IMR-90 (cell line): Measurements from ENCODE around the gene IL31RA. TPM values are rescaled to one million over a fixed set of nuclear protein-coding genes. Genes with fewer than 3 reads are reported as not detected.
A peak's percentile ranks its signal among the peaks of the same experiment; 100 is the strongest.

Experiments
- ATAC-seq: fragments of 200-7000 bp; cut with Tn5 transposase; 2 replicates; pipeline ENCODE4 v1.9.1; 2020; ENCODE audit warnings: low read depth, mild to moderate bottlenecking, moderate library complexity
- BruUV-seq: library from RNA; stranded (reverse); fragments of 400-500 nt; replicated peaks from 2 replicates; lab custom pipeline; 2021; lab: Mats Ljungman, UMichigan
- CTCF ChIA-PET: fragments of 300-600 bp; formaldehyde crosslinking; extraction: SDS; loops from one replicate; lab custom pipeline; 2021; ENCODE audit warnings: antibody characterized with exemption; lab: Yijun Ruan, JAX
- POLR2A ChIA-PET: fragments of 300-600 bp; sonication (Branson Sonifier 250); formaldehyde crosslinking; loops from one replicate; lab custom pipeline; 2022; ENCODE audit warnings: antibody characterized with exemption; ENCODE audit not compliant: unreplicated experiment; lab: Charles Lee
- DNase-seq: peaks from one replicate; pipeline ENCODE4 v3.0.0; 2013
- H2AFZ ChIP-seq: replicated peaks from 2 replicates; pipeline ENCODE3; 2013; ENCODE audit warnings: low read length, mild to moderate bottlenecking; ENCODE audit not compliant: poor library complexity
- H2AK5ac ChIP-seq: 2 replicates; pipeline ENCODE4 v1.6.1; 2013; ENCODE audit warnings: low read depth, low read length, inconsistent platforms
- H2AK9ac ChIP-seq: replicated peaks from 2 replicates; pipeline ENCODE3; 2013; ENCODE audit warnings: mild to moderate bottlenecking, low read depth, low read length, moderate library complexity; ENCODE audit not compliant: poor library complexity
- H2BK120ac ChIP-seq: 2 replicates; pipeline ENCODE4 v1.6.1; 2013; ENCODE audit warnings: low read depth, low read length, inconsistent platforms
- H2BK15ac ChIP-seq: 3 replicates; pipeline ENCODE4 v1.6.1; 2013; ENCODE audit warnings: low read depth, low read length, inconsistent platforms
- H2BK20ac ChIP-seq: 2 replicates; pipeline ENCODE4 v1.6.1; 2013; ENCODE audit warnings: low read depth, mild to moderate bottlenecking, inconsistent platforms, low read length, moderate library complexity
- H2BK5ac ChIP-seq: 2 replicates; pipeline ENCODE4 v1.6.1; 2013; ENCODE audit warnings: mild to moderate bottlenecking, low read depth, low read length, inconsistent platforms; ENCODE audit not compliant: poor library complexity, severe bottlenecking
- H3K14ac ChIP-seq: replicated peaks from 2 replicates; pipeline ENCODE4 v1.6.1; 2013; ENCODE audit warnings: low read depth, low read length, inconsistent platforms
- H3K18ac ChIP-seq: 2 replicates; pipeline ENCODE4 v1.6.1; 2013; ENCODE audit warnings: low read depth, low read length, control low read depth
- H3K23ac ChIP-seq: 2 replicates; pipeline ENCODE4 v1.6.1; 2013; ENCODE audit warnings: low read depth, low read length, inconsistent platforms
- H3K27ac ChIP-seq: 2 replicates; pipeline ENCODE4 v1.5.1; 2013; ENCODE audit warnings: mild to moderate bottlenecking, control low read depth, low read length; ENCODE audit not compliant: insufficient read depth
- H3K27me3 ChIP-seq: 2 replicates; pipeline ENCODE4 v1.6.1; 2013; ENCODE audit warnings: low read length; ENCODE audit not compliant: control insufficient read depth, insufficient read depth
- H3K36me3 ChIP-seq: 2 replicates; pipeline ENCODE4 v1.6.1; 2013; ENCODE audit warnings: low read length, mixed read lengths; ENCODE audit not compliant: control insufficient read depth, insufficient read depth
- H3K4ac ChIP-seq: 2 replicates; pipeline ENCODE4 v1.6.1; 2013; ENCODE audit warnings: low read depth, low read length, inconsistent platforms
- H3K4me1 ChIP-seq: 2 replicates; pipeline ENCODE4 v1.6.1; 2013; ENCODE audit warnings: low read length, mixed read lengths; ENCODE audit not compliant: control insufficient read depth, insufficient read depth
- H3K4me2 ChIP-seq: 2 replicates; pipeline ENCODE4 v1.6.1; 2013; ENCODE audit warnings: low read depth, mild to moderate bottlenecking, control low read depth, low read length, moderate library complexity
- H3K4me3 ChIP-seq: 2 replicates; pipeline ENCODE4 v1.5.1; 2013; ENCODE audit warnings: low read depth, mild to moderate bottlenecking, control low read depth, low read length, moderate library complexity; ENCODE audit not compliant: insufficient read depth
- H3K56ac ChIP-seq: 2 replicates; pipeline ENCODE4 v1.6.1; 2013; ENCODE audit warnings: low read length, inconsistent platforms; ENCODE audit not compliant: insufficient read depth; ENCODE audit errors: extremely low read depth
- H3K79me1 ChIP-seq, 2 experiments: 2 replicates each; pipeline ENCODE4 v1.6.1; 2013; ENCODE audit warnings: low read length in 2 of 2, inconsistent platforms in 1 of 2, low read depth in 1 of 2
- H3K9ac ChIP-seq: 2 replicates; pipeline ENCODE4 v1.6.1; 2013; ENCODE audit warnings: low read depth, low read length, control low read depth
- H3K9me1 ChIP-seq: 2 replicates; pipeline ENCODE4 v1.6.1; 2013; ENCODE audit warnings: low read length, inconsistent platforms; ENCODE audit not compliant: insufficient read depth
- H3K9me3 ChIP-seq: 2 replicates; pipeline ENCODE4 v1.6.1; 2013; ENCODE audit warnings: low read length; ENCODE audit not compliant: control insufficient read depth, insufficient read depth
- H4K20me1 ChIP-seq: 2 replicates; pipeline ENCODE4 v1.6.1; 2013; ENCODE audit warnings: low read length, inconsistent platforms; ENCODE audit not compliant: insufficient read depth
- H4K5ac ChIP-seq: 2 replicates; pipeline ENCODE4 v1.6.1; 2013; ENCODE audit warnings: mild to moderate bottlenecking, low read depth, low read length, control low read depth
- H4K8ac ChIP-seq, 2 experiments: 2 replicates each; pipeline ENCODE4 v1.6.1; 2013; ENCODE audit warnings: low read depth in 2 of 2, low read length in 2 of 2, control low read depth in 1 of 2, inconsistent platforms in 1 of 2
- H4K91ac ChIP-seq: 2 replicates; pipeline ENCODE4 v1.6.1; 2013; ENCODE audit warnings: low read depth, low read length, inconsistent platforms; ENCODE audit not compliant: insufficient read depth
- BHLHE40 ChIP-seq: fragments of 150-350 bp; IDR thresholded peaks from 2 replicates; pipeline ENCODE4 v1.6.1; 2016; ENCODE audit warnings: mild to moderate bottlenecking, low read depth, low read length
- CEBPB ChIP-seq: IDR thresholded peaks from 2 replicates; pipeline ENCODE4 v1.6.1; 2012; ENCODE audit warnings: low read depth, low read length, improper control_type of control experiment
- CHD1 ChIP-seq: IDR thresholded peaks from 2 replicates; pipeline ENCODE4 v1.6.1; 2012; ENCODE audit warnings: low read depth, low read length, improper control_type of control experiment
- FOS ChIP-seq: fragments of 150-350 bp; IDR thresholded peaks from 2 replicates; pipeline ENCODE4 v1.6.1; 2016; ENCODE audit warnings: low read depth, low read length
- MAFK ChIP-seq: IDR thresholded peaks from 2 replicates; pipeline ENCODE4 v1.6.1; 2012; ENCODE audit warnings: low read depth, low read length, improper control_type of control experiment
- MAZ ChIP-seq: IDR thresholded peaks from 2 replicates; pipeline ENCODE4 v1.6.1; 2012; ENCODE audit warnings: low read depth, mild to moderate bottlenecking, low read length, improper control_type of control experiment, moderate library complexity, borderline replicate concordance
- MXI1 ChIP-seq: IDR thresholded peaks from 2 replicates; pipeline ENCODE4 v1.6.1; 2012; ENCODE audit warnings: low read depth, mild to moderate bottlenecking, low read length, moderate library complexity, borderline replicate concordance
- NFE2L2 ChIP-seq: fragments of 150-350 bp; IDR thresholded peaks from 2 replicates; pipeline ENCODE4 v1.6.1; 2016; ENCODE audit warnings: low read depth, mild to moderate bottlenecking, low read length
- POLR2A ChIP-seq: IDR thresholded peaks from 2 replicates; pipeline ENCODE4 v1.6.1; 2012; ENCODE audit warnings: mild to moderate bottlenecking, low read depth, low read length
- RAD21 ChIP-seq: IDR thresholded peaks from 2 replicates; pipeline ENCODE4 v1.6.1; 2012; ENCODE audit warnings: low read length, improper control_type of control experiment
- RCOR1 ChIP-seq: IDR thresholded peaks from 2 replicates; pipeline ENCODE4 v1.6.1; 2012; ENCODE audit warnings: mild to moderate bottlenecking, low read length, improper control_type of control experiment; ENCODE audit not compliant: insufficient replicate concordance
- RFX5 ChIP-seq: IDR thresholded peaks from 2 replicates; pipeline ENCODE4 v1.8.0; 2012; ENCODE audit warnings: low read depth, mild to moderate bottlenecking, low read length, moderate library complexity
- SMC3 ChIP-seq: fragments of 150-350 bp; IDR thresholded peaks from 2 replicates; pipeline ENCODE4 v1.6.1; 2016; ENCODE audit warnings: low read depth, mild to moderate bottlenecking, antibody characterized with exemption, low read length, moderate library complexity
- WGBS, 2 experiments: methylation state at CpG; one replicate each; pipeline versions ENCODE4 v1.1.5 to v1.1.7; 2013; ENCODE audit warnings: missing lambda C conversion rate in 2 of 2; ENCODE audit not compliant: insufficient read length in 1 of 2; ENCODE audit errors: extremely low coverage in 2 of 2; 5-methylcytosine and 5-hydroxymethylcytosine counted together
- dilution Hi-C: fragments of 300-500 bp; cut with HindIII; formaldehyde crosslinking; loops from one replicate; pipeline ENCODE4 v1.14.3; 2018; ENCODE audit warnings: low sequenced_read_pairs; ENCODE audit not compliant: unreplicated experiment
- in situ Hi-C: fragments of 300-500 bp; cut with MboI; formaldehyde crosslinking; loops from 3 replicates; pipeline ENCODE4 v1.14.3; 2019; ENCODE audit warnings: low sequenced_read_pairs, inconsistent platforms, mixed read lengths
- intact Hi-C: fragments of 100-400 bp; cut with micrococcal nuclease; formaldehyde crosslinking; loops from 2 replicates; pipeline ENCODE4 v1.10.0; 2022
- polyA plus RNA-seq, 3 experiments: library from polyadenylated mRNA; depleted of rRNA; stranded (reverse); fragments of >200 nt; gene quantifications; 2 replicates each; pipeline ENCODE4 v1.2.3, GENCODE V29; 2012; ENCODE audit warnings: low replicate concordance in 1 of 3
- total RNA-seq: library from RNA; depleted of rRNA; stranded (reverse); fragments of >200 nt; gene quantifications from 2 replicates; pipeline ENCODE4 v1.2.3, GENCODE V29; 2012
- TF ChIP-seq, protein P1 (sequence below): fragments of 150-350 bp; IDR thresholded peaks from 2 replicates; pipeline ENCODE4 v1.6.1; 2016; ENCODE audit warnings: low read depth, mild to moderate bottlenecking, low read length, moderate library complexity, borderline replicate concordance
- TF ChIP-seq, protein P2 (sequence below): conservative IDR thresholded peaks from 2 replicates; pipeline ENCODE4 v1.5.1; 2012; ENCODE audit warnings: mild to moderate bottlenecking, low read depth, low read length, improper control_type of control experiment
- TF ChIP-seq, protein P3 (sequence below): fragments of 150-350 bp; IDR thresholded peaks from 2 replicates; pipeline ENCODE4 v1.6.1; 2017; ENCODE audit warnings: mild to moderate bottlenecking, antibody characterized with exemption, low read length, low read depth

Gene IL31RA
- total and polyA plus RNA-seq, 2 of the 4 experiments (the other 2 are of a cell fraction) = 0.39 to 0.90 TPM

DNA sequence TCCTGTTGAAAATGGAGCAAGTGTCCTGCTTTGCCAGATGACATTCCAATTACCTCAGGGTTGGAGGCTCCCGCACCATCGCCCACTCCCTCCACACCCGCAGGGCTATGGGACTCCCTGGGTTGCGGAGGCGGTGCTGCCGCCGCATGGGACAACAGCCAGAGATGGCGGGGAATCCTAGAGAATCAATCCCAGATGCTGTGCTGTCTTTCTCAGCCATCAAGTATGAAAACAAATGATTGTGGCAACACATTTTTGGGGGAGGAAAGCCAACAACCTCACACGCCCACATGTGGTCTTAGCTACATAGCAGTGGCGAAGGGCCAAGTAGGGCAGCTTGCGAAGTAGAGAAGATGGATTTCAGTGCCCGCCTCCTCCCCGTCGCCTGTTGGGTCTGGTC lies 46.7 kb downstream of the IL31RA start:
- Histone ChIP-seq H4K8ac (no peak overlapping the region), H3K9ac (no peak overlapping the region), H4K20me1 (no peaks in the 10 kb centered on the region), H3K9me1 (peaks cover 8% of the 10 kb centered on the region; the same call in 1 of the 2 replicates), H2BK5ac (no peak overlapping the region), H3K4ac (no peak overlapping the region; the same call in 1 of the 2 replicates), H3K23ac (no peak overlapping the region), H2AK9ac (peak overlapping the region; percentile 69), H3K14ac (no peak overlapping the region), H3K4me2 (no peak overlapping the region), H3K18ac (no peak overlapping the region), H2BK120ac (no peak overlapping the region), H3K27ac (no peak overlapping the region), H3K79me1 (no peaks in the 10 kb centered on the region), H2BK15ac (no peak overlapping the region), H3K27me3 (no peaks in the 10 kb centered on the region), H2AK5ac (peak overlapping the region; percentile 61; the same call in 1 of the 2 replicates), H3K56ac (no peak overlapping the region), H3K4me3 (no peak overlapping the region), H4K91ac (no peak overlapping the region), H2BK20ac (no peak overlapping the region), H4K5ac (no peak overlapping the region), H3K36me3 (no peaks in the 10 kb centered on the region), H3K4me1 (peaks cover 6% of the 10 kb centered on the region), H3K9me3 (no peaks in the 10 kb centered on the region), H2AFZ (peak overlapping the region; percentile 17)
- intact Hi-C loops (no loop called here), dilution Hi-C loops (no loop called here), in situ Hi-C loops (no loop called here)
- BruUV-seq = no TSS peak
- DNase-seq = peak; percentile 62
- ChIA-PET CTCF (no interaction called here), POLR2A (no interaction called here)
- TF ChIP-seq CEBPB = no peak
- TF ChIP-seq, protein P1, sequence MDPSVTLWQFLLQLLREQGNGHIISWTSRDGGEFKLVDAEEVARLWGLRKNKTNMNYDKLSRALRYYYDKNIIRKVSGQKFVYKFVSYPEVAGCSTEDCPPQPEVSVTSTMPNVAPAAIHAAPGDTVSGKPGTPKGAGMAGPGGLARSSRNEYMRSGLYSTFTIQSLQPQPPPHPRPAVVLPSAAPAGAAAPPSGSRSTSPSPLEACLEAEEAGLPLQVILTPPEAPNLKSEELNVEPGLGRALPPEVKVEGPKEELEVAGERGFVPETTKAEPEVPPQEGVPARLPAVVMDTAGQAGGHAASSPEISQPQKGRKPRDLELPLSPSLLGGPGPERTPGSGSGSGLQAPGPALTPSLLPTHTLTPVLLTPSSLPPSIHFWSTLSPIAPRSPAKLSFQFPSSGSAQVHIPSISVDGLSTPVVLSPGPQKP = no peak
- no peak for TF ChIP-seq CHD1
- no peak for TF ChIP-seq RFX5
- TF ChIP-seq MAZ = no peak
- no peak for TF ChIP-seq MXI1
- TF ChIP-seq POLR2A = no peak
- TF ChIP-seq FOS = no peak
- TF ChIP-seq MAFK = no peak
- no peak for TF ChIP-seq NFE2L2
- TF ChIP-seq SMC3 = no peak
- no peak for TF ChIP-seq RCOR1
- no peak for TF ChIP-seq BHLHE40
- TF ChIP-seq, protein P2, sequence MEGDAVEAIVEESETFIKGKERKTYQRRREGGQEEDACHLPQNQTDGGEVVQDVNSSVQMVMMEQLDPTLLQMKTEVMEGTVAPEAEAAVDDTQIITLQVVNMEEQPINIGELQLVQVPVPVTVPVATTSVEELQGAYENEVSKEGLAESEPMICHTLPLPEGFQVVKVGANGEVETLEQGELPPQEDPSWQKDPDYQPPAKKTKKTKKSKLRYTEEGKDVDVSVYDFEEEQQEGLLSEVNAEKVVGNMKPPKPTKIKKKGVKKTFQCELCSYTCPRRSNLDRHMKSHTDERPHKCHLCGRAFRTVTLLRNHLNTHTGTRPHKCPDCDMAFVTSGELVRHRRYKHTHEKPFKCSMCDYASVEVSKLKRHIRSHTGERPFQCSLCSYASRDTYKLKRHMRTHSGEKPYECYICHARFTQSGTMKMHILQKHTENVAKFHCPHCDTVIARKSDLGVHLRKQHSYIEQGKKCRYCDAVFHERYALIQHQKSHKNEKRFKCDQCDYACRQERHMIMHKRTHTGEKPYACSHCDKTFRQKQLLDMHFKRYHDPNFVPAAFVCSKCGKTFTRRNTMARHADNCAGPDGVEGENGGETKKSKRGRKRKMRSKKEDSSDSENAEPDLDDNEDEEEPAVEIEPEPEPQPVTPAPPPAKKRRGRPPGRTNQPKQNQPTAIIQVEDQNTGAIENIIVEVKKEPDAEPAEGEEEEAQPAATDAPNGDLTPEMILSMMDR = no peak
- TF ChIP-seq RAD21 = no peak
- TF ChIP-seq, protein P3, sequence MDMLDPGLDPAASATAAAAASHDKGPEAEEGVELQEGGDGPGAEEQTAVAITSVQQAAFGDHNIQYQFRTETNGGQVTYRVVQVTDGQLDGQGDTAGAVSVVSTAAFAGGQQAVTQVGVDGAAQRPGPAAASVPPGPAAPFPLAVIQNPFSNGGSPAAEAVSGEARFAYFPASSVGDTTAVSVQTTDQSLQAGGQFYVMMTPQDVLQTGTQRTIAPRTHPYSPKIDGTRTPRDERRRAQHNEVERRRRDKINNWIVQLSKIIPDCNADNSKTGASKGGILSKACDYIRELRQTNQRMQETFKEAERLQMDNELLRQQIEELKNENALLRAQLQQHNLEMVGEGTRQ = no peak
- no CpG with 5 or more reads among the region's 14 CpGs for WGBS, 2 experiments
- ATAC-seq = peak; percentile 40; the same call in 1 of the 2 replicates
